GM12801 (cell line): Measurements from ENCODE around the gene IMPDH1.

Source experiments
- CTCF ChIP-seq: IDR thresholded peaks from one replicate; pipeline ENCODE4 v1.5.1; 2011; ENCODE audit warnings: control low read depth; ENCODE audit not compliant: insufficient read length; ENCODE audit errors: extremely low read depth

The IMPDH1 gene

GRCh38 chr7:128453836-128454804, 44.3 kb upstream of the IMPDH1 start:
- TF ChIP-seq CTCF: no peak

DNA sequence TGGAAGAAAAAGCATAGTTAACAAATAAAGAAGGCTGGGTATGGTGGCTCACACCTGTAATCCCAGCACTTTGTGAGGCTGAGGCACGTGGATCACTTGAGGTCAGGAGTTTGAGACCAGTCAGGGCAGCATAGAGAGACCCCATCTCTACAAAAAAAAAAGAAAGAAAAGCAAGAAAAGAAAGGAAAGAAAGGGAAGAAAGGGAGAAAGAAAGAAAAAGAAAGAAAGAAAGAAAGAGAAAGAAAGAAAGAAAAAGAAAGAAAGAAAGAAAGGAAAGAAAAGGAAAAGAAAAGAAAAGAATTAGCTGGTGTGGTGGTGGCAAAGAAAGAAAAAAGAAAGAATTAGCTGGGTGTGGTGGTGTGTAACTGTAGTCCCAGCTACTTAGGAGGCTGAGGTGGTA, 42.8 kb upstream of the IMPDH1 start:
- TF ChIP-seq CTCF: no peak

DNA sequence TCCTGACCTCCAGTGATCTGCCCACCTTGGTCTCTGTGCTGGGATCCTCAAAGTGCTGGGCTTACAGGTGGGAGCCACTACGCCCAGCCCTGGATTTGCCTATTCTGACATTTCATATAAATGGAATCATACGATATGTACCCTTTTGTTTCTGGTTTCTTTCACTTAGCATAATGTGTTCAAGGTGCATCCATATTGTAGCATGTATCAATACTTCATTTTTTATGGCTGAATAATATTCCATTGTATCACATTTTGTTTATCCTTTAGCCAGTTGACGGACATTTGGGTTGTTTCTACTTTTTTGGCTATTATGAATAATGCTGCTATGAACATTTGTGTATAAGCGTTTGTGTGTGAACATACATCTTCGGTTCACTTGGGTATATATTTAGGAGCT, 41.1 kb upstream of the IMPDH1 start:
- no peak for TF ChIP-seq CTCF

DNA sequence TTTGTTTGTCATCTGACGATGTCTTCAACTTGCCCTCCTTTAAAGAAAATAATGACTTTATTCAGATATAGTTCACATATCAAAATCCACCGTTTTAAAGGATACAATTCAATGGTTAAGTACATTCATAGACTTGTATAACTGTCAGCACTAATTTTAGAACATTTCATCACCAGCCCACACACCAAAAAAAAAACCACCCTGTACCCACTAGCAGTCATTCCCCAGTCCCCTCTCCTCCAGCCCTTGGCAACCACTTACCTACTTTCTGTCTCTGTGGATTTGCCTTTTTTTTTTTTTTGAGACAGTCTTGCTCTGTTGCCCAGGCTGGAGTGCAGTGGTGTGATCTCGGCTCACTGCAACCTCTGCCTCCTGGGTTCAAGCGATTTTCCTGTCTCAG, 40.6 kb upstream of the IMPDH1 start:
- TF ChIP-seq CTCF: no peak

GRCh38 chr7:128448751-128449302, 39.0 kb upstream of the IMPDH1 start:
- TF ChIP-seq CTCF: no peak

DNA sequence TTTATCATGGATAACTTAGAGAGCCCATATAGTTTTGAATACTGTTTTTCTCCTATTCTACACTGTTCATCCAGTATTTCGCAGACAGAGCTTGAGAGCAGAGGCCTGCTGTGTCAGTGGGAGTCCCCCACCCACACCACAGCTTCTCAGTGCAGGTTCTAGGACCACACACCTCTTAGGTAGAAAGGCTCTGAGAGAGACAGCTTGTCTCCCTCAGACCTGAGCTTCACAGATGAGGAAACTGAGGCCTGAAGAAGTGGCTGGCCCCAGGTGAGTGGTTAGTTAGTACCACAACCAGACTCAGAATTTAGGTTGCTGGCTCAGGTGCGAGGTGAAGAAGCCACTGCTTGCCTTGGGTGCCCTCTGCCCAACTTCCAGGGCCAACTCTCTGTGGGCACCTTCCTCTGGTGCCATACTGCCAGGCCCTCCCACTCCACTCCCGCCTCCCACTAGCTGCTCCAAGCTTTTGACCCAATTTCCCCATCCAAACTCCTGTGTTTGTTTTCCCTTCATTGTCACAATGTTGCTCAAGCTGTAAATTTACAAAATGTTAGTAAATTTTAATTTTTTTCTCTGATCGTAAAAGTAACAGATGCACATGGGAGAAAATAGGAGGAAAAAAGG, 38.3 kb upstream of the IMPDH1 start:
- no peak for TF ChIP-seq CTCF

DNA sequence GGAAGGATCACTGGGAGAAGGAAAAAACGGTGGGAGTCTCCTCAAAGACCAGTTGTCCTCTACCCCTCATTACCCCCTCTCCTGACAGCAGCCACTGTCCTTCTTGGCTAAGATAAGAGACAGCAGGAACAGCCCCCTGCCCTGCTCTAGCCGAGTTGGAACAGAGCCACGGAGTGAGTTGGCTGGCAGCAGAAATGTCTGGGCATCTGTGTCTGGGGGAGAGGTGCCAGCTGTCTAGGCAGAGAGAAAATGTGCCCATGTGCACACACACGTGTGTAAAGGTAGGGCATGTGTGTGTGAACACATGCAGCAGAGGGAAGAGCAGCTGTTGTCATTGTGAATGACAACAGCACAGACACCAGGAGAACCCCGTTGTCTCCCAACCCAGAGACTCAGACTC, 36.5 kb upstream of the IMPDH1 start:
- TF ChIP-seq CTCF: no peak
